Bronchial epithelial cell (primary cell): ENCODE results near the gene SBSN. TPM values are rescaled to one million over a fixed set of nuclear protein-coding genes. Genes with fewer than 3 reads are reported as not detected.

Experiments
- DNase-seq: peaks from one replicate; pipeline ENCODE4 v3.0.0-alpha.2; 2010; ENCODE audit warnings: low read depth
- FAIRE-seq: peaks from 2 replicates; lab custom pipeline; 2011; peaks lifted over from hg19 to GRCh38; lab: Jason Lieb, UNC
- H3K27me3 ChIP-seq: 2 replicates; pipeline ENCODE4 v1.5.1; 2011; ENCODE audit warnings: low read length; ENCODE audit not compliant: control insufficient read depth, insufficient read depth
- H3K36me3 ChIP-seq: 2 replicates; pipeline ENCODE4 v1.5.1; 2011; ENCODE audit warnings: low read length; ENCODE audit not compliant: control insufficient read depth, insufficient read depth
- H3K4me3 ChIP-seq: 2 replicates; pipeline ENCODE4 v1.5.1; 2011; ENCODE audit warnings: mild to moderate bottlenecking, low read depth, low read length, control low read depth
- total RNA-seq: library from RNA; depleted of rRNA; stranded (reverse); fragments of >200 nt; gene quantifications from 2 replicates; pipeline ENCODE4 v1.2.1, GENCODE V29; 2014
- TF ChIP-seq, protein P1 (sequence below): IDR thresholded peaks from 2 replicates; pipeline ENCODE4 v1.5.1; 2011; ENCODE audit warnings: mild to moderate bottlenecking, moderate library complexity, low read length, control low read depth, inconsistent platforms; ENCODE audit not compliant: insufficient read depth, severe bottlenecking

Gene SBSN
- total RNA-seq, 1 donor from 2014 or later = 9.5 TPM

DNA sequence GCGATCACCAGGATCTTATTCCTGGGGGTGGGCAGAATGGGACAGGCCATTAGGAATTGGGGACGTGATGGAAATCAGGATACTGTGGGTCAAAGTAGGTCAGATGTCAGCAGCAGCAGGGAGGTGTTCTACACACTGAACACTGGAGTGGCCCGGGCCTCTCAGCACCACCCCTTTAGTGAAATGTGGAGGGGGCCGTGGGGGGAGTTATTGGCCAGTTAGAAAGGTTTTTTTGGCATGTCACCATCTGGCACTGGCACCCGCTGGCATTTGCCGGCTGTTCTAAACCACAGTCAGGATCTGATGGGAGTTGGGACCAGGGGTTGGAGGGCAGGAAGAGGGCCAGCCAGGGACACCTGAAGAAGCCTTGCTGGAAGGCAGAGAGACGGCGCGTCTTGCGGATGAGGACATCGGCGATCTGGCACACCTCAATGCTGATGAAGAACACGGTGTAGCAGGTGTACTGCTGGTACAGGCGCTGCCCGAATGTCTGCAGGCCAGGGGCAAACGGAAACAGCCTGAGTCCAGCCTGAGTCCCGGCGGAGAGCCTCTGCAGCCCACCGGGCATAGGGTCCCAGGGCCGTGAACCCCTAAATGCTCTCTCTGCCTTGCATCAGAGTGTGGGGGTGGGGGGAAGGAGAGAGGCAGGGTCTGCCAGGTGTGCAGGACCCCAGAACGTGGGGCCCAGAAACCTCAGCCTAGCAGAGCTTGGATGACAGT lies 23.1 kb upstream of the SBSN start:
- H3K27me3 ChIP-seq = no peaks in the 10 kb centered on the region
- peaks cover 5% of the 10 kb centered on the region for H3K36me3 ChIP-seq
- peak; percentile 13 for FAIRE-seq
- DNase-seq = no peak
- H3K4me3 ChIP-seq = no peak overlapping the region
- TF ChIP-seq, protein P1, sequence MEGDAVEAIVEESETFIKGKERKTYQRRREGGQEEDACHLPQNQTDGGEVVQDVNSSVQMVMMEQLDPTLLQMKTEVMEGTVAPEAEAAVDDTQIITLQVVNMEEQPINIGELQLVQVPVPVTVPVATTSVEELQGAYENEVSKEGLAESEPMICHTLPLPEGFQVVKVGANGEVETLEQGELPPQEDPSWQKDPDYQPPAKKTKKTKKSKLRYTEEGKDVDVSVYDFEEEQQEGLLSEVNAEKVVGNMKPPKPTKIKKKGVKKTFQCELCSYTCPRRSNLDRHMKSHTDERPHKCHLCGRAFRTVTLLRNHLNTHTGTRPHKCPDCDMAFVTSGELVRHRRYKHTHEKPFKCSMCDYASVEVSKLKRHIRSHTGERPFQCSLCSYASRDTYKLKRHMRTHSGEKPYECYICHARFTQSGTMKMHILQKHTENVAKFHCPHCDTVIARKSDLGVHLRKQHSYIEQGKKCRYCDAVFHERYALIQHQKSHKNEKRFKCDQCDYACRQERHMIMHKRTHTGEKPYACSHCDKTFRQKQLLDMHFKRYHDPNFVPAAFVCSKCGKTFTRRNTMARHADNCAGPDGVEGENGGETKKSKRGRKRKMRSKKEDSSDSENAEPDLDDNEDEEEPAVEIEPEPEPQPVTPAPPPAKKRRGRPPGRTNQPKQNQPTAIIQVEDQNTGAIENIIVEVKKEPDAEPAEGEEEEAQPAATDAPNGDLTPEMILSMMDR = no peak

DNA sequence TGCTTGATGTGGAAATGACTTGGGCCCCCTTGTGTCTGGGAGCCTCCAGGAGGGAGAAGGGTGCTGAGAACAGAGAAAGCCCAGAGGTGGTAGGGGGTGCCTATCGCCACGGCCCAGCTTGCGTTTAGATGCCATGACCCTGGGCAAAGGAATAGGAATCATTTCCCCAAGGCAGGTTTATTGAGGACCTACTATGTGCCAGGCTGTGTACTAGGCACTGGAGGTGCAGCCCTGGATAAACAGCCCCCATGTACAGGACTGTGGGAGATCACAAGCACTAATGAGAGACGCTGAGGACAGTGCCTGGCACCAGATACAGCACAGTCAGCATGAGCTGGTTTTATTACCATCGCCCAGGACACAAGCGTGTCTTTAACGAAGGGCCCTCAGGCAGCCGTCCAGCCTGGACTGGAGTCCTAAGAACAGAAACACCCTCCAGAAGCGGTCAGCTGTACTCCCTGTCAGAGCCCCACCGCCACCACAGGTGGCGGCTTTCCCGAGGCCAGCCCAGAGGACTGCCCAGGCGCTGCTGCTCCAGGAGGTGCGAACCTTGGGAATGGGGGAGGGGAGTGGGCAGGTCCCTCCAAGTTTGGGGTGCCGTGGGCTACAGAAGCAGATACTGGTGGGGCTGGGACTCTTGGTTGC lies 21.9 kb upstream of the SBSN start:
- Histone ChIP-seq H3K27me3 (no peaks in the 10 kb centered on the region), H3K4me3 (no peak overlapping the region), H3K36me3 (peaks cover 5% of the 10 kb centered on the region)
- DNase-seq (no peak), FAIRE-seq (no peak)
- TF ChIP-seq, protein P1 = no peak

DNA sequence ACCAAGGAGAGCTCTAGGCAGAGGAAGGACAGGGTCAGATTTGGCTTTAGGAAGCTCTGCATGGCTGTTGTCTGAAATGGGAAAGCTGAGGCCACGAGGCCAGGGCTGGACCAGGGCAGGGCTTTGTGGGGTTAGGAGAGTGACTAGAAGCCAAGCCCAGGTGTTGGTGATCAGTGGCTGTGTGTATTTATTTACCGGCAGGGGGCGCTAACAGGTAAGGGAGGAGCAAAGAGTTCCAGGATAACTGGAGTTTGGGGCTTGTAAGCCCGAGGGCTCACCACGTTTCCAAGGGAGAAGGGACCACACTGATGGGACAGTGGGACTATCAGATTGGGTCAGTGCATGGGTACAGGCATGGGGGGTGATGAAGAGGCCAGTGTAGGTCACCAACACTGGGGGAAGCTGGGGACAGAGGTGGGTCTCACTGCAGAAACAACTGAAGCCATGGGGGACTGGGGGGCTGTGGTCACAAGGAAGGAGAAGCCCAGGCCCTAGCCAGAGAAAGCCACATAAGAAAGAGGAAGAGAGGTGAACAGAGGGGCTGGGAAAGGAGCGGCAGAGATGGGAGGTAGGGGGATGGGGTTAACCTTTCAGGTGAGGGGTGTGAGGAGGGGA lies 21.2 kb upstream of the SBSN start:
- Histone ChIP-seq H3K36me3 (peaks cover 5% of the 10 kb centered on the region), H3K4me3 (no peak overlapping the region), H3K27me3 (no peaks in the 10 kb centered on the region)
- DNase-seq (peak; percentile 42), FAIRE-seq (no peak)
- TF ChIP-seq, protein P1 = peak; percentile 80

DNA sequence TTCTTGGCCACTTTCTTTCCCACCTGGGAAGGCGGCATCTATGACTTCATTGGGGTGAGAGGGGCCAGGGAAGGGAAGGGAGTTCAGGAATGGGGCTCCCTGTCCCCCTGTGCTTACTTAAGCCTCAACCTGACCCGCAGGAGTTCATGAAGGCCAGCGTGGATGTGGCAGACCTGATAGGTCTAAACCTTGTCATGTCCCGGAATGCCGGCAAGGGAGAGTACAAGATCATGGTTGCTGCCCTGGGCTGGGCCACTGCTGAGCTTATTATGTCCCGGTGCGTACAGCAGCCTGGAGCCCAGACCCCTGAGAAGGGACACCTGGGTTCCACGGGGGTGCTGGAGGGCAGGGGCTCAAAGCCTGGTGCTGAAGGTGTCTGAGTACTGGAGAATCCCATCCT lies 18.4 kb upstream of the SBSN start:
- Histone ChIP-seq H3K36me3 (peaks cover 6% of the 10 kb centered on the region), H3K4me3 (peak overlapping the region; percentile 72), H3K27me3 (no peaks in the 10 kb centered on the region)
- FAIRE-seq (no peak), DNase-seq (no peak)
- TF ChIP-seq, protein P1 = no peak

DNA sequence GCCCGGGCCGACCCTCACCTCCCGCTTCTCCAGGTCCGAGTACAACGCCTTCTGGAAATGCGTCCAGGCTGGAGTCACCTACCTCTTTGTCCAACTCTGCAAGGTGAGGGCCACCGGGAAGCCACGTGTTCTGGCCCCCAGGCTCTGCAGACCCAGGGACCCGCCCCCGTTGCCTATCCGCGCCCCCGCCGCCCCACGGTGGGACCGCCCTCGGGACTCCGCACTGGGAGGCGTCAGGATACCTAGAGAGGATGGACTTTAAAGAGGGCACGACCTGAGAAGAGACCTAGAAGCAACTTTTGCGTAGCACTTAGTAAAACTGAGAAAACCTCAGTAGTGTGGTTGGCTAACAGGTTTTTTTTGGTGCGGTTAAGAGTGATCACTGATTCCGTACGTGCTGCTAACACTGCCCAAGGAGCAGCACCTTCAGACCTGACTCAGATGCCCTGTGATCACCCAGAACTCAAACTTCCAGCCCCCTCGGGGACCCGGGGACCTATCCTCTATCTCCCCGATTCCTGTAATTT lies 17.8 kb upstream of the SBSN start:
- Histone ChIP-seq H3K4me3 (peak overlapping the region; percentile 72), H3K36me3 (peaks cover 6% of the 10 kb centered on the region), H3K27me3 (no peaks in the 10 kb centered on the region)
- DNase-seq (no peak), FAIRE-seq (no peak)
- TF ChIP-seq, protein P1 = no peak
